Mesenchymal stem cell (in vitro differentiated cells and primary cell): ENCODE measurements around the gene ESPL1.
A peak's percentile ranks its signal among the peaks of the same experiment; 100 is the strongest.

Source experiments
- DNase-seq: peaks from one replicate; pipeline ENCODE4 v3.0.0-alpha.2; 2013
- H2AFZ ChIP-seq: one replicate; pipeline ENCODE4 v1.6.1; 2013; ENCODE audit warnings: low read depth, mild to moderate bottlenecking, control low read depth, inconsistent platforms, low read length, moderate library complexity
- H2AK5ac ChIP-seq: 2 replicates; pipeline ENCODE4 v1.6.1; 2013; ENCODE audit warnings: low read length, moderate library complexity, mild to moderate bottlenecking, inconsistent platforms; ENCODE audit not compliant: severe bottlenecking
- H2BK120ac ChIP-seq: one replicate; pipeline ENCODE4 v1.6.1; 2013; ENCODE audit warnings: low read depth, mild to moderate bottlenecking, inconsistent platforms, low read length, moderate library complexity
- H2BK12ac ChIP-seq, 2 experiments: one replicate each; pipeline ENCODE4 v1.6.1; 2013; ENCODE audit warnings: inconsistent platforms in 2 of 2, low read length in 2 of 2, mild to moderate bottlenecking in 2 of 2, moderate library complexity in 2 of 2, control low read depth in 1 of 2
- H2BK15ac ChIP-seq: one replicate; pipeline ENCODE4 v1.6.1; 2013; ENCODE audit warnings: mild to moderate bottlenecking, low read depth, inconsistent platforms; ENCODE audit not compliant: poor library complexity, severe bottlenecking
- H2BK5ac ChIP-seq: 2 replicates; pipeline ENCODE4 v1.6.1; 2013; ENCODE audit warnings: low read depth, mild to moderate bottlenecking, low read length, control low read depth, inconsistent platforms; ENCODE audit not compliant: poor library complexity, severe bottlenecking
- H3K14ac ChIP-seq, 2 experiments: one replicate each; pipeline ENCODE4 v1.6.1; 2013; ENCODE audit warnings: inconsistent platforms in 2 of 2, low read length in 2 of 2, control low read depth in 1 of 2, mild to moderate bottlenecking in 1 of 2, moderate library complexity in 1 of 2
- H3K18ac ChIP-seq, 2 experiments: one replicate each; pipeline ENCODE4 v1.6.1; 2013; ENCODE audit warnings: inconsistent platforms in 2 of 2, low read length in 2 of 2, control low read depth in 1 of 2, low read depth in 1 of 2, mild to moderate bottlenecking in 1 of 2
- H3K23ac ChIP-seq, 2 experiments: one replicate each; pipeline ENCODE4 v1.6.1; 2013; ENCODE audit warnings: inconsistent platforms in 2 of 2, low read length in 2 of 2, mild to moderate bottlenecking in 2 of 2, moderate library complexity in 2 of 2, control low read depth in 1 of 2
- H3K27ac ChIP-seq: 2 replicates; pipeline ENCODE4 v1.5.1; 2013; ENCODE audit warnings: mild to moderate bottlenecking, moderate library complexity, low read length, control low read depth, inconsistent platforms; ENCODE audit not compliant: poor library complexity, severe bottlenecking
- H3K27me3 ChIP-seq, 2 experiments: 2 replicates each; pipeline versions ENCODE4 v1.6.1 to v1.7.0; 2013; ENCODE audit warnings: low read length in 2 of 2, mild to moderate bottlenecking in 2 of 2, moderate library complexity in 2 of 2, control low read depth in 1 of 2, inconsistent platforms in 1 of 2; ENCODE audit not compliant: control insufficient read depth in 1 of 2, insufficient read depth in 1 of 2
- H3K36me3 ChIP-seq, 2 experiments: 2 replicates each; pipeline versions ENCODE4 v1.6.1 to v1.7.0; 2013; ENCODE audit warnings: low read length in 2 of 2, control low read depth in 1 of 2, inconsistent platforms in 1 of 2, low read depth in 1 of 2, mild to moderate bottlenecking in 1 of 2; ENCODE audit not compliant: insufficient read depth in 2 of 2, control insufficient read depth in 1 of 2
- H3K4ac ChIP-seq, 2 experiments: one replicate each; pipeline ENCODE4 v1.6.1; 2013; ENCODE audit warnings: inconsistent platforms in 2 of 2, low read length in 2 of 2, mild to moderate bottlenecking in 2 of 2, moderate library complexity in 2 of 2, control low read depth in 1 of 2, low read depth in 1 of 2
- H3K4me1 ChIP-seq: 2 replicates; pipeline ENCODE4 v1.6.1; 2013; ENCODE audit warnings: low read depth, low read length, control low read depth; ENCODE audit not compliant: control insufficient read depth, insufficient read depth
- H3K4me2 ChIP-seq: 2 replicates; pipeline ENCODE4 v1.6.1; 2013; ENCODE audit warnings: low read length, mild to moderate bottlenecking, inconsistent platforms; ENCODE audit not compliant: poor library complexity, severe bottlenecking
- H3K4me3 ChIP-seq, 2 experiments: 2 replicates each; pipeline versions ENCODE4 v1.5.1 to v1.7.0; 2013; ENCODE audit warnings: low read length in 2 of 2, mild to moderate bottlenecking in 2 of 2, control low read depth in 1 of 2, low read depth in 1 of 2; ENCODE audit not compliant: insufficient read depth in 1 of 2
- H3K79me1 ChIP-seq: replicated peaks from 2 replicates; pipeline ENCODE4 v1.6.1; 2013; ENCODE audit warnings: mild to moderate bottlenecking, control low read depth, low read length, inconsistent platforms; ENCODE audit not compliant: poor library complexity, severe bottlenecking
- H3K9ac ChIP-seq: 2 replicates; pipeline ENCODE4 v1.7.0; 2013; ENCODE audit warnings: mild to moderate bottlenecking, low read length, moderate library complexity
- H3K9me3 ChIP-seq: 2 replicates; pipeline ENCODE4 v1.7.0; 2013; ENCODE audit warnings: mild to moderate bottlenecking, low read length; ENCODE audit not compliant: control insufficient read depth
- H4K8ac ChIP-seq: one replicate; pipeline ENCODE4 v1.6.1; 2013; ENCODE audit warnings: inconsistent platforms, mild to moderate bottlenecking, low read length, moderate library complexity
- H4K91ac ChIP-seq: one replicate; pipeline ENCODE4 v1.6.1; 2013; ENCODE audit warnings: mild to moderate bottlenecking, low read length, inconsistent platforms
- WGBS: methylation state at CpG from one replicate; pipeline ENCODE4 v1.1.7; 2013; ENCODE audit warnings: mixed read lengths; 5-methylcytosine and 5-hydroxymethylcytosine counted together

ESPL1 gene

GRCh38 chr12:53222170-53222721 lies 45.9 kb upstream of the ESPL1 start:
- Histone ChIP-seq H2BK5ac (no peak overlapping the region), H4K91ac (peak overlapping the region; percentile 78), H3K9ac (peak overlapping the region; percentile 80), H3K14ac (no peak overlapping the region), H3K9me3 (no peaks in the 10 kb centered on the region), H2AK5ac (peak overlapping the region; percentile 44), H4K8ac (peak overlapping the region; percentile 98), H3K4ac (peak overlapping the region; percentile 40 to 82), H3K4me1 (peaks cover 35% of the 10 kb centered on the region), H3K18ac (peak overlapping the region; percentile 66 to 86), H2BK15ac (peak overlapping the region; percentile 12), H3K23ac (peak overlapping the region in 1 of 2 experiments; percentile 16), H3K27ac (peak overlapping the region; percentile 67), H3K36me3 (peaks cover 6 to 9% of the 10 kb centered on the region in 2 experiments), H3K4me2 (peak overlapping the region; percentile 96), H3K27me3 (no peaks in the 10 kb centered on the region), H3K4me3 (peak overlapping the region in 1 of 2 experiments; percentile 63), H2BK120ac (peak overlapping the region; percentile 91), H2BK12ac (peak overlapping the region; percentile 96 to 97), H2AFZ (no peak overlapping the region), H3K79me1 (peaks cover 6% of the 10 kb centered on the region)
- DNase-seq, result no peak
- WGBS, result 60% methylated on average over 1 of the region's 5 CpGs

- no peak overlapping the region for H3K4me3 ChIP-seq
- peak overlapping the region; percentile 89 for H2BK15ac ChIP-seq
- H3K79me1 ChIP-seq, result no peaks in the 10 kb centered on the region
- H3K36me3 ChIP-seq, result peaks cover 8 to 13% of the 10 kb centered on the region in 2 experiments
- H2AFZ ChIP-seq, result peak overlapping the region; percentile 32
- no peak overlapping the region for H2BK5ac ChIP-seq
- peak overlapping the region; percentile 95 for H4K91ac ChIP-seq
- H3K9me3 ChIP-seq, result no peaks in the 10 kb centered on the region
- peak overlapping the region; percentile 98 for H4K8ac ChIP-seq
- peak overlapping the region; percentile 96 to 97 for H2BK12ac ChIP-seq
- peak overlapping the region; percentile 78 for H2BK120ac ChIP-seq
- no peak overlapping the region for H3K23ac ChIP-seq
- peak overlapping the region; percentile 86 for H2AK5ac ChIP-seq
- no peak for DNase-seq
- WGBS, result 34% methylated on average over 4 of the region's 4 CpGs
- H3K4me2 ChIP-seq, result peak overlapping the region; percentile 5
- no peak overlapping the region for H3K14ac ChIP-seq
- peaks cover 34% of the 10 kb centered on the region for H3K4me1 ChIP-seq
- H3K27ac ChIP-seq, result peak overlapping the region; percentile 17
- H3K9ac ChIP-seq, result peak overlapping the region; percentile 44
- H3K4ac ChIP-seq, result peak overlapping the region; percentile 82 to 87
- no peaks in the 10 kb centered on the region for H3K27me3 ChIP-seq
- H3K18ac ChIP-seq, result peak overlapping the region; percentile 86 to 92
Observed at GRCh38 chr12:53222806-53223261, 45.3 kb upstream of the ESPL1 start.

GRCh38 chr12:53223389-53224060 lies 44.6 kb upstream of the ESPL1 start:
- Histone ChIP-seq H4K91ac (peak overlapping the region; percentile 84), H2BK120ac (peak overlapping the region; percentile 78), H3K18ac (peak overlapping the region; percentile 86 to 92), H3K27ac (no peak overlapping the region), H3K4me1 (peaks cover 31% of the 10 kb centered on the region), H2BK15ac (peak overlapping the region; percentile 91), H3K14ac (peak overlapping the region in 1 of 2 experiments; percentile 80), H3K4me2 (peak overlapping the region; percentile 7), H3K4me3 (peak overlapping the region in 1 of 2 experiments; percentile 44), H3K23ac (peak overlapping the region in 1 of 2 experiments; percentile 17), H3K36me3 (peaks cover 13% of the 10 kb centered on the region in 2 experiments), H2BK5ac (no peak overlapping the region), H3K27me3 (no peaks in the 10 kb centered on the region), H3K9ac (peak overlapping the region; percentile 76), H2AK5ac (peak overlapping the region; percentile 60), H3K9me3 (no peaks in the 10 kb centered on the region), H3K79me1 (no peaks in the 10 kb centered on the region), H4K8ac (peak overlapping the region; percentile 98), H3K4ac (peak overlapping the region; percentile 39 to 94), H2BK12ac (peak overlapping the region; percentile 95 to 96), H2AFZ (peak overlapping the region; percentile 1)
- DNase-seq, result peak; percentile 69
- WGBS, result 14% methylated on average over 8 of the region's 16 CpGs
